K562 (cell line): ENCODE results near the gene UGP2.

ENCODE experiments used
- BRF2 ChIP-seq: IDR thresholded peaks from 3 replicates; pipeline ENCODE4 v1.6.1; 2011; ENCODE audit warnings: borderline replicate concordance, mild to moderate bottlenecking; ENCODE audit not compliant: insufficient read length, insufficient read depth
- CTCF ChIP-seq, 3 experiments: IDR thresholded peaks in 2 of 3; conservative IDR thresholded peaks in 1 of 3; 2 replicates each; pipeline ENCODE4 v1.5.1; 2011 to 2012; ENCODE audit warnings: low read length in 3 of 3, mild to moderate bottlenecking in 3 of 3, control low read depth in 2 of 3, improper control_type of control experiment in 1 of 3, inconsistent platforms in 1 of 3, low read depth in 1 of 3, mixed read lengths in 1 of 3, moderate library complexity in 1 of 3; ENCODE audit not compliant: insufficient read depth in 2 of 3
- GTF3C2 ChIP-seq: IDR thresholded peaks from 3 replicates; pipeline ENCODE4 v1.6.1; 2011; ENCODE audit warnings: borderline replicate concordance, mild to moderate bottlenecking, moderate library complexity; ENCODE audit not compliant: insufficient read length; ENCODE audit errors: extremely low read depth
- HDAC3 ChIP-seq: fragments of 450-650 bp; IDR thresholded peaks from 2 replicates; pipeline ENCODE4 v1.6.1; 2018; ENCODE audit warnings: borderline replicate concordance, mild to moderate bottlenecking, moderate library complexity; ENCODE audit not compliant: partially characterized antibody
- HDAC6 ChIP-seq: IDR thresholded peaks from 2 replicates; pipeline ENCODE4 v1.6.1; 2012; ENCODE audit warnings: low read depth, mild to moderate bottlenecking, control low read depth, inconsistent platforms, low read length, moderate library complexity
- LARP7 ChIP-seq: fragments of 450-650 bp; IDR thresholded peaks from 2 replicates; pipeline ENCODE4 v1.6.1; 2016
- MAFK ChIP-seq: IDR thresholded peaks from 2 replicates; pipeline ENCODE4 v1.6.1; 2011; ENCODE audit warnings: low read length, improper control_type of control experiment
- USF2 ChIP-seq: sonication (generic); formaldehyde crosslinking; IDR thresholded peaks from 2 replicates; pipeline ENCODE4 v1.5.0; 2020; ENCODE audit warnings: missing genetic modification reagents
- XRCC3 ChIP-seq: fragments of 450-650 bp; IDR thresholded peaks from 2 replicates; pipeline ENCODE4 v1.6.1; 2017; ENCODE audit warnings: mild to moderate bottlenecking, moderate library complexity

GRCh38 chr2:63837036-63837594 is 4.6 kb upstream of the UGP2 start:
- TF ChIP-seq CTCF (IDR thresholded peaks at IDR 0.05 in 2 of 3, conservative IDR thresholded peaks at IDR 0.05 in 1 of 3; ENCODE audit: insufficient read depth in 2 of 3, low read depth in 1 of 3, low read length in 3 of 3) (no peak), BRF2 (no peak), GTF3C2 (no peak), HDAC6 (no peak), XRCC3 (no peak), HDAC3 (no peak), LARP7 (no peak), MAFK (no peak), USF2 (CRISPR knock-in tag) (no peak)
